Pancreas (tissue), 10 donors: ENCODE measurements around the gene ZMIZ1. TPM values are rescaled to one million over a fixed set of nuclear protein-coding genes. Genes with fewer than 3 reads are reported as not detected.

Experiments
- ATAC-seq, 4 donors: fragments of 200-7000 bp; cut with Tn5 transposase; one replicate each; pipeline versions ENCODE4 v1.8.0 to v1.9.1; 2020; ENCODE audit warnings: mild to moderate bottlenecking in 4 of 4, moderate library complexity in 4 of 4
- DNase-seq, 6 donors: peaks; one replicate each; pipeline ENCODE4 v3.0.0-alpha.2; 2020
- FAIRE-seq: peaks from 2 replicates; lab custom pipeline; 2012; peaks lifted over from hg19 to GRCh38; lab: Jason Lieb, UNC
- H3K27ac ChIP-seq, 4 donors: fragments of 200-600 bp; sonication (generic); 1 replicate in 3 of 4; 2 replicates in 1 of 4; pipeline versions ENCODE4 v1.5.0 to v1.8.0; 2020
- H3K27me3 ChIP-seq, 4 donors: fragments of 200-600 bp; one replicate each; pipeline ENCODE4 v1.8.0; 2021
- H3K36me3 ChIP-seq, 3 donors: fragments of 200-600 bp; sonication (generic) in 1 of 3; one replicate each; pipeline versions ENCODE4 v1.5.0 to v1.8.0; 2020 to 2021
- H3K4me1 ChIP-seq, 3 donors: fragments of 200-600 bp; one replicate each; pipeline ENCODE4 v1.8.0; 2021
- H3K4me3 ChIP-seq, 4 donors: fragments of 200-600 bp; sonication (generic) in 2 of 4; one replicate each; pipeline versions ENCODE4 v1.5.0 to v1.8.0; 2020 to 2021
- H3K9me3 ChIP-seq, 4 donors: fragments of 200-600 bp; one replicate each; pipeline ENCODE4 v1.8.0; 2021
- CTCF ChIP-seq, 4 donors: fragments of 200-600 bp; sonication (generic) in 3 of 4; IDR thresholded peaks; one replicate each; pipeline versions ENCODE4 v1.5.0 to v1.8.0; 2021; ENCODE audit warnings: antibody characterized with exemption in 4 of 4
- WGBS, 2 donors: extraction: QIAGEN DNeasy Blood & Tissue Kit; methylation state at CpG; one replicate each; pipeline ENCODE4 v1.1.7; 2013; 5-methylcytosine and 5-hydroxymethylcytosine counted together
- intact Hi-C, 3 donors: fragments of 100-400 bp; cut with DNase I; formaldehyde crosslinking; loops; one replicate each; pipeline versions ENCODE4 v1.11.1 to v1.14.2; 2022
- polyA plus RNA-seq, 2 donors: library from polyadenylated mRNA; stranded (reverse); fragments of 200-250 nt; gene quantifications; one replicate each; pipeline ENCODE4 v1.2.3, GENCODE V29; 2013
- total RNA-seq, 6 donors: library from RNA; stranded (reverse); fragmentation: NEBNext Ultra II Directional in 4 of 6; extraction: Animal tissue kit (Norgen Biotek cat#: 25700) in 4 of 6; gene quantifications; one replicate each; pipeline versions ENCODE4 v1.2.1 to v1.2.4, GENCODE V29; 2021 to 2023
- donor health status: healthy with polysubstance abuse.
- donor health status: DM: no; HTN: no; CAD: no; lungs with moderate emphysema.
- donor health status: DM: no; HTN: no; CAD: no.
- donor health status: control.
- donor health status: control.
- donor health status: Bipolar disorder and iron deficiency.
- donor health status: DM: yes; HTN: yes; CAD: no.
- donor health status: DM: no; HTN: no; CAD: no.
- donor health status: DM: no; HTN: no; CAD: no.
- donor health status: DM: yes; HTN: yes; CAD: no.

Gene ZMIZ1
- total and polyA plus RNA-seq, 8 donors: 14.5 to 45.0 (median 21.9) TPM

DNA sequence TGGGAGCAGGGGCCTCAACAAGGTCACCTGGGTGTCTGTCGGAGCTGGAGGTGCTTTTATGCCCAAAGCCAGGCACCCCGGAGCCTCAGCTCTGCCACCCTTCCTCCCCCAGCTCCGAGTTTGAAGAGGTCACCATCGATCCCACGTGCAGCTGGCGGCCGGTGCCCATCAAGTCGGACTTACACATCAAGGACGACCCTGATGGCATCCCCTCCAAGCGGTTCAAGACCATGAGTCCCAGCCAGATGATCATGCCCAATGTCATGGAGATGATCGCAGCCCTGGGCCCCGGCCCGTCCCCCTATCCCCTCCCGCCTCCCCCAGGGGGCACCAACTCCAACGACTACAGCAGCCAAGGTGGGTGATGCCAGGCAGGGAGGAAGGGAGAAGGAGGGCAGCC is 237.2 kb downstream of the ZMIZ1 start:
- ATAC-seq (no peak), DNase-seq (peak in 2 of 6 donors; percentile 24 to 62), FAIRE-seq (no peak)
- intact Hi-C loops: no loop called here
- Histone ChIP-seq H3K27ac (no peak overlapping the region), H3K4me1 (no peaks in the 10 kb centered on the region), H3K9me3 (no peaks in the 10 kb centered on the region), H3K27me3 (no peaks in the 10 kb centered on the region), H3K4me3 (no peak overlapping the region), H3K36me3 (peaks cover 14 to 84% (median 47%) of the 10 kb centered on the region in 3 donors)
- TF ChIP-seq CTCF (IDR thresholded peaks at IDR 0.05): no peak
- 90 to 93% methylated on average over 15 of the region's 15 CpGs for WGBS, 2 donors

DNA sequence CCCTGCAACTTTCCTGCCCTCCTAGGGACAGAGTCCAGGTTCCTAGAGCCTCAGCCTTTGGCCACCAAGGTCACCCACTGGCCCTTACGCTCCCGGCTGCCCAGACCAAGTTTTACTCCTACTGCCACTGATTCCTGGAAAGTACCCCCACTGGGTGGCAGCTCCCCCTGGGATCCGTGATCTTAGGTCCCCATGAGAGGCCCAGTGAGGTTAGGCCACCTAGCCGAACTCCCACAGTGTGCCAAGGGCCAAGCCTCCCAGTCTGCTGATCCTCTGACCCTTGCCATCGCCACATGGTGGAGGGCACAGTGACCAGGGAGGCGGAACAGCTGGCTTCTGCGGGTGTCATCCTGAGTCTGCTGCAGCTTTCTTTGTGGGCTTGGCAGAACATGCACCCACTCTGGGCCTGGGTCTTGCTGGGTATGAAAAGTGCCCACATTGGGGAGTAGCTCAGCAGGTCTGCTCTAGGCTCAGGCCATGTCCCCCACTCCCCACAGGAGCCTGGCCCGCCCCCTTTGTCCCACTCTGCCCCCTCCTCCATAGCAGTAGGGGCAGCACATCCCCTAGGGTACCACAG is 238.0 kb downstream of the ZMIZ1 start:
- H3K36me3 ChIP-seq: peaks cover 11 to 76% (median 44%) of the 10 kb centered on the region in 3 donors
- DNase-seq (peak in 2 of 6 donors; percentile 17 to 55), ATAC-seq (no peak), FAIRE-seq (no peak)
- intact Hi-C loops: no loop called here
- H3K4me3 ChIP-seq: no peak overlapping the region
- H3K27ac ChIP-seq: no peak overlapping the region
- H3K27me3 ChIP-seq: no peaks in the 10 kb centered on the region
- 94% methylated on average over 8 of the region's 8 CpGs for WGBS, 2 donors
- no peaks in the 10 kb centered on the region for H3K4me1 ChIP-seq
- no peaks in the 10 kb centered on the region for H3K9me3 ChIP-seq
- no peak for TF ChIP-seq CTCF (IDR thresholded peaks at IDR 0.05)

DNA sequence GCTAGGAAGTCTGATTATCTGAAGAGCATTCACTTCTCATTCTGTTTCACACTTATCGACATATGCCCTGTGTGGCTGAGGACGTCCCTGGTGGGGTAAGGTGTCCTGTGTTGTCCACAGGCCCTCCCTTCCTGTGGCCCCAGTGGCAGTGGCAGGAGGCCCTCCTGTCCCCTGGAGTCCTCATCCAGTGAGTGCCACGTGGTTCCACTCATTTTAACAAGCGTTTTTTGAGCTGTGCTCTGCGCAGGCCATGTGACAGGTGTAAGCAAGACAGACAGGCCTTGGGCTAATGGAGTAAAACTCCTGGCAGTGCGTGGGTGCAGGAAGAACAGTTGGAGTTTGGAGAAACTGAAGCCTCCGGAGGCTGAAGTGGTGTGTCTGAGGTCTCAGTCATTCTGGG is 239.2 kb downstream of the ZMIZ1 start:
- WGBS, 2 donors: 78 to 85% methylated on average over 7 of the region's 7 CpGs
- FAIRE-seq (no peak), ATAC-seq (no peak), DNase-seq (peak in 2 of 6 donors; percentile 2 to 16)
- Histone ChIP-seq H3K9me3 (no peaks in the 10 kb centered on the region), H3K27me3 (no peaks in the 10 kb centered on the region), H3K4me1 (no peaks in the 10 kb centered on the region), H3K4me3 (no peak overlapping the region), H3K36me3 (peaks cover 11 to 79% (median 38%) of the 10 kb centered on the region in 3 donors), H3K27ac (no peak overlapping the region)
- no peak for TF ChIP-seq CTCF (IDR thresholded peaks at IDR 0.05)
- intact Hi-C loops: no loop called here

- no peaks in the 10 kb centered on the region for H3K9me3 ChIP-seq
- FAIRE-seq (no peak), DNase-seq (peak in 2 of 6 donors; percentile 15 to 58), ATAC-seq (no peak)
- WGBS, 2 donors: 83 to 84% methylated on average over 14 of the region's 14 CpGs
- TF ChIP-seq CTCF (IDR thresholded peaks at IDR 0.05): no peak
- no peaks in the 10 kb centered on the region for H3K4me1 ChIP-seq
- intact Hi-C loops: no loop called here
- no peaks in the 10 kb centered on the region for H3K27me3 ChIP-seq
- peaks cover 7 to 80% (median 32%) of the 10 kb centered on the region in 3 donors for H3K36me3 ChIP-seq
- H3K27ac ChIP-seq: no peak overlapping the region
- H3K4me3 ChIP-seq: no peak overlapping the region
Observed at GRCh38 chr10:79308969-79309665, 240.4 kb downstream of the ZMIZ1 start.
